ENCODE data around the gene RIMBP2. TPM values are rescaled to one million over a fixed set of nuclear protein-coding genes. Genes with fewer than 3 reads are reported as not detected.

The RIMBP2 gene
- polyA plus RNA-seq, 1 donor (not counting 4 experiments of a cell fraction or from before 2014, with no cell fraction given), result 0.16 TPM

GRCh38 chr12:130571089-130571488 lies 145.0 kb downstream of the RIMBP2 start:
- FAIRE-seq, result no peak
- TF ChIP-seq EZH2 (IDR thresholded peaks at IDR 0.05; ENCODE audit: low read length) (no peak), CTCF (optimal IDR thresholded peaks at IDR 0.05 in 1 of 3, IDR thresholded peaks at IDR 0.05 in 1 of 3, conservative IDR thresholded peaks at IDR 0.05 in 1 of 3; ENCODE audit: extremely low read depth in 1 of 3, insufficient read depth in 2 of 3, low read length in 3 of 3) (no peak)
- dilution Hi-C loops (cut with MboI; ENCODE audit: extremely low pct_ligation_motif_present, low sequenced_read_pairs), result no loop called here

GRCh38 chr12:130569521-130569920 lies 146.6 kb downstream of the RIMBP2 start:
- no peak overlapping the region for H3K4me2 ChIP-seq (ENCODE audit: control insufficient read depth, extremely low read depth, insufficient read depth, low read depth, low read length)
- H2AFZ ChIP-seq (ENCODE audit: control insufficient read depth, low read length), result no peak overlapping the region
- no peak for TF ChIP-seq CTCF (optimal IDR thresholded peaks at IDR 0.05 in 1 of 3, IDR thresholded peaks at IDR 0.05 in 1 of 3, conservative IDR thresholded peaks at IDR 0.05 in 1 of 3; ENCODE audit: extremely low read depth in 1 of 3, insufficient read depth in 2 of 3, low read length in 3 of 3)
- no peak for TF ChIP-seq EZH2 (IDR thresholded peaks at IDR 0.05; ENCODE audit: low read length)
- H3K9ac ChIP-seq (ENCODE audit: control insufficient read depth, extremely low read depth, insufficient read depth, low read length), result no peak overlapping the region
- H3K79me2 ChIP-seq (ENCODE audit: control insufficient read depth, insufficient read depth, low read length), result no peaks in the 10 kb centered on the region
- no peaks in the 10 kb centered on the region for H4K20me1 ChIP-seq (ENCODE audit: control insufficient read depth, extremely low read depth, insufficient read depth, low read length)
- no peaks in the 10 kb centered on the region for H3K4me1 ChIP-seq (ENCODE audit: control insufficient read depth, extremely low read depth, insufficient read depth, low read length)
- H3K27me3 ChIP-seq (ENCODE audit: control insufficient read depth, extremely low read depth, insufficient read depth, low read length), result no peaks in the 10 kb centered on the region
- H3K9me3 ChIP-seq (ENCODE audit: control insufficient read depth, low read depth, low read length), result peaks cover 5% of the 10 kb centered on the region
- no peaks in the 10 kb centered on the region for H3K36me3 ChIP-seq (ENCODE audit: control insufficient read depth in 2 of 2, extremely low read depth in 1 of 2, insufficient read depth in 2 of 2, low read length in 2 of 2)
- dilution Hi-C loops (cut with MboI; ENCODE audit: extremely low pct_ligation_motif_present, low sequenced_read_pairs), result no loop called here
- FAIRE-seq (no peak), DNase-seq (ENCODE audit: low read depth, low spot score) (no peak)
- no peak overlapping the region for H3K27ac ChIP-seq (ENCODE audit: control insufficient read depth, insufficient read depth, low read length)
- no peak overlapping the region for H3K4me3 ChIP-seq (ENCODE audit: control insufficient read depth in 2 of 3, extremely low read depth in 1 of 3, insufficient read depth in 2 of 3, low read depth in 1 of 3, low read length in 3 of 3)
- H3K9me1 ChIP-seq (ENCODE audit: control insufficient read depth, extremely low read depth, insufficient read depth, low read length), result no peaks in the 10 kb centered on the region

More at GRCh38 chr12:130571089-130571488, 145.0 kb downstream of the RIMBP2 start:
- Histone ChIP-seq H3K4me1 (ENCODE audit: control insufficient read depth, extremely low read depth, insufficient read depth, low read length) (no peaks in the 10 kb centered on the region), H3K9me1 (ENCODE audit: control insufficient read depth, extremely low read depth, insufficient read depth, low read length) (no peaks in the 10 kb centered on the region), H3K36me3 (ENCODE audit: control insufficient read depth in 2 of 2, extremely low read depth in 1 of 2, insufficient read depth in 2 of 2, low read length in 2 of 2) (no peaks in the 10 kb centered on the region), H3K9me3 (ENCODE audit: control insufficient read depth, low read depth, low read length) (peaks cover 8% of the 10 kb centered on the region), H3K27me3 (ENCODE audit: control insufficient read depth, extremely low read depth, insufficient read depth, low read length) (no peaks in the 10 kb centered on the region), H2AFZ (ENCODE audit: control insufficient read depth, low read length) (no peak overlapping the region), H3K79me2 (ENCODE audit: control insufficient read depth, insufficient read depth, low read length) (no peaks in the 10 kb centered on the region), H4K20me1 (ENCODE audit: control insufficient read depth, extremely low read depth, insufficient read depth, low read length) (no peaks in the 10 kb centered on the region), H3K4me3 (ENCODE audit: control insufficient read depth in 2 of 3, extremely low read depth in 1 of 3, insufficient read depth in 2 of 3, low read depth in 1 of 3, low read length in 3 of 3) (no peak overlapping the region), H3K4me2 (ENCODE audit: control insufficient read depth, extremely low read depth, insufficient read depth, low read depth, low read length) (no peak overlapping the region), H3K27ac (ENCODE audit: control insufficient read depth, insufficient read depth, low read length) (no peak overlapping the region), H3K9ac (ENCODE audit: control insufficient read depth, extremely low read depth, insufficient read depth, low read length) (no peak overlapping the region)
- no peak for DNase-seq (ENCODE audit: low read depth, low spot score)
